Neural progenitor cell (in vitro differentiated cells): ENCODE results near the gene YPEL4. TPM values are rescaled to one million over a fixed set of nuclear protein-coding genes. Genes with fewer than 3 reads are reported as not detected.

ENCODE experiments used
- DNase-seq: peaks from one replicate; pipeline ENCODE4 v3.0.0-alpha.2; 2016; ENCODE audit warnings: low spot score
- H2AFZ ChIP-seq: fragments of 200-600 bp; sonication (generic); replicated peaks from 2 replicates; pipeline ENCODE4 v1.6.1; 2016; ENCODE audit warnings: antibody characterized with exemption
- H3F3A ChIP-seq: fragments of 200-600 bp; sonication (generic); 2 replicates; pipeline ENCODE4 v1.6.1; 2016; ENCODE audit warnings: antibody characterized with exemption, low read depth
- H3K27ac ChIP-seq: fragments of 200-600 bp; sonication (generic); 2 replicates; pipeline ENCODE4 v1.5.1; 2016; ENCODE audit warnings: mild to moderate bottlenecking
- H3K27me3 ChIP-seq: fragments of 200-600 bp; sonication (generic); 2 replicates; pipeline ENCODE4 v1.6.1; 2016; ENCODE audit warnings: mild to moderate bottlenecking, moderate library complexity
- H3K36me3 ChIP-seq: fragments of 200-600 bp; sonication (generic); 2 replicates; pipeline ENCODE4 v1.5.1; 2016
- H3K4me1 ChIP-seq: fragments of 200-600 bp; sonication (generic); 2 replicates; pipeline ENCODE4 v1.6.1; 2016; ENCODE audit warnings: mixed run types
- H3K4me2 ChIP-seq: fragments of 200-600 bp; sonication (generic); 2 replicates; pipeline ENCODE4 v1.6.1; 2016
- H3K4me3 ChIP-seq: fragments of 200-600 bp; sonication (generic); 2 replicates; pipeline ENCODE4 v1.5.1; 2016
- H3K79me2 ChIP-seq: fragments of 200-600 bp; sonication (generic); 2 replicates; pipeline ENCODE4 v1.6.1; 2016; ENCODE audit warnings: low read depth
- H3K9ac ChIP-seq: fragments of 200-600 bp; sonication (generic); 2 replicates; pipeline ENCODE4 v1.6.1; 2016
- H3K9me3 ChIP-seq: fragments of 200-600 bp; sonication (generic); 2 replicates; pipeline ENCODE4 v1.5.1; 2016; ENCODE audit warnings: low read depth
- H4K20me1 ChIP-seq: fragments of 200-600 bp; sonication (generic); 2 replicates; pipeline ENCODE4 v1.6.1; 2016; ENCODE audit warnings: low read depth
- H3K27ac Mint-ChIP-seq: 3 replicates; pipeline ENCODE4 v1.8.0; 2021; ENCODE audit warnings: mixed read lengths
- H3K27me3 Mint-ChIP-seq: 2 replicates; pipeline ENCODE4 v1.8.0; 2022; ENCODE audit warnings: low read depth, mild to moderate bottlenecking, inconsistent platforms, moderate library complexity, mixed read lengths; ENCODE audit not compliant: insufficient read depth
- H3K36me3 Mint-ChIP-seq: 3 replicates; pipeline ENCODE4 v1.8.0; 2021; ENCODE audit warnings: mixed read lengths
- H3K4me1 Mint-ChIP-seq: 3 replicates; pipeline ENCODE4 v1.8.0; 2021; ENCODE audit warnings: mixed read lengths
- H3K4me3 Mint-ChIP-seq: 3 replicates; pipeline ENCODE4 v1.8.0; 2021; ENCODE audit warnings: mild to moderate bottlenecking, moderate library complexity, mixed read lengths
- H3K9me3 Mint-ChIP-seq: 3 replicates; pipeline ENCODE4 v1.8.0; 2020; ENCODE audit warnings: mixed read lengths
- CTCF ChIP-seq: fragments of 200-600 bp; sonication (generic); IDR thresholded peaks from 2 replicates; pipeline ENCODE4 v1.5.1; 2017; ENCODE audit warnings: antibody characterized with exemption, mild to moderate bottlenecking
- EZH2 ChIP-seq: fragments of 200-600 bp; sonication (generic); IDR thresholded peaks from 2 replicates; pipeline ENCODE4 v1.6.1; 2017; ENCODE audit warnings: antibody characterized with exemption, mild to moderate bottlenecking, moderate library complexity
- EZH2phosphoT487 ChIP-seq: fragments of 200-600 bp; sonication (generic); IDR thresholded peaks from 2 replicates; pipeline ENCODE4 v1.6.1; 2017; ENCODE audit warnings: antibody characterized with exemption
- total RNA-seq: library from RNA; depleted of rRNA; stranded (reverse); fragments of >200 nt; gene quantifications from 2 replicates; pipeline ENCODE4 v1.2.3, GENCODE V29; 2015; ENCODE audit warnings: low replicate concordance

The YPEL4 gene
- total RNA-seq, 1 donor from 2014 or later = not detected

GRCh38 chr11:57616595-57616994, 33.1 kb downstream of the YPEL4 start:
- no peak overlapping the region for H3K27ac Mint-ChIP-seq
- Histone ChIP-seq H3K79me2 (no peaks in the 10 kb centered on the region), H3K4me1 (no peaks in the 10 kb centered on the region), H3K36me3 (peaks cover 9% of the 10 kb centered on the region), H3K9me3 (peaks cover 10% of the 10 kb centered on the region), H3K9ac (no peak overlapping the region), H4K20me1 (no peaks in the 10 kb centered on the region), H3K4me2 (no peak overlapping the region), H3K27ac (no peak overlapping the region), H3K4me3 (no peak overlapping the region), H3F3A (no peaks in the 10 kb centered on the region), H3K27me3 (no peaks in the 10 kb centered on the region), H2AFZ (no peak overlapping the region)
- no peaks in the 10 kb centered on the region for H3K4me1 Mint-ChIP-seq
- no peaks in the 10 kb centered on the region for H3K27me3 Mint-ChIP-seq
- no peak for DNase-seq
- TF ChIP-seq EZH2phosphoT487 = no peak
- no peak for TF ChIP-seq EZH2
- no peak for TF ChIP-seq CTCF
- no peak overlapping the region for H3K4me3 Mint-ChIP-seq
- peaks cover 29% of the 10 kb centered on the region for H3K36me3 Mint-ChIP-seq
- peaks cover 5% of the 10 kb centered on the region for H3K9me3 Mint-ChIP-seq

- Histone ChIP-seq H3K27ac (no peak overlapping the region), H3F3A (no peaks in the 10 kb centered on the region), H3K4me1 (no peaks in the 10 kb centered on the region), H4K20me1 (no peaks in the 10 kb centered on the region), H3K4me3 (no peak overlapping the region), H3K36me3 (peaks cover 5% of the 10 kb centered on the region), H2AFZ (no peak overlapping the region), H3K4me2 (no peak overlapping the region), H3K27me3 (no peaks in the 10 kb centered on the region), H3K79me2 (no peaks in the 10 kb centered on the region), H3K9me3 (peaks cover 6% of the 10 kb centered on the region), H3K9ac (no peak overlapping the region)
- no peak overlapping the region for H3K4me3 Mint-ChIP-seq
- H3K4me1 Mint-ChIP-seq = no peaks in the 10 kb centered on the region
- H3K27ac Mint-ChIP-seq = no peak overlapping the region
- peaks cover 35% of the 10 kb centered on the region for H3K36me3 Mint-ChIP-seq
- TF ChIP-seq EZH2 (no peak), CTCF (no peak)
- peaks cover 3% of the 10 kb centered on the region for H3K9me3 Mint-ChIP-seq
- no peaks in the 10 kb centered on the region for H3K27me3 Mint-ChIP-seq
- DNase-seq = no peak
Measured at GRCh38 chr11:57615308-57615707, 34.4 kb downstream of the YPEL4 start.

GRCh38 chr11:57614234-57614772, 35.4 kb downstream of the YPEL4 start:
- Histone ChIP-seq H3K27me3 (no peaks in the 10 kb centered on the region), H3K4me3 (no peak overlapping the region), H2AFZ (no peak overlapping the region), H3K36me3 (no peaks in the 10 kb centered on the region), H3K9ac (no peak overlapping the region), H3F3A (no peaks in the 10 kb centered on the region), H4K20me1 (no peaks in the 10 kb centered on the region), H3K4me1 (no peaks in the 10 kb centered on the region), H3K27ac (no peak overlapping the region), H3K79me2 (no peaks in the 10 kb centered on the region), H3K4me2 (no peak overlapping the region), H3K9me3 (no peaks in the 10 kb centered on the region)
- Mint-ChIP-seq H3K4me3 (no peak overlapping the region), H3K27ac (no peak overlapping the region), H3K27me3 (no peaks in the 10 kb centered on the region), H3K4me1 (no peaks in the 10 kb centered on the region), H3K36me3 (peaks cover 34% of the 10 kb centered on the region), H3K9me3 (peaks cover 2% of the 10 kb centered on the region)
- TF ChIP-seq EZH2 (no peak), CTCF (no peak), EZH2phosphoT487 (no peak)
- no peak for DNase-seq
